HL-60 (cell line): Measurements from ENCODE around the gene MPP2.

Experiments
- GABPA ChIP-seq: IDR thresholded peaks from 2 replicates; pipeline ENCODE4 v1.6.1; 2012; ENCODE audit warnings: low read depth
- POLR2AphosphoS5 ChIP-seq: IDR thresholded peaks from 2 replicates; pipeline ENCODE4 v1.6.1; 2012; ENCODE audit warnings: low read depth
- REST ChIP-seq: IDR thresholded peaks from 2 replicates; pipeline ENCODE4 v1.6.1; 2012; ENCODE audit warnings: low read depth; ENCODE audit not compliant: insufficient replicate concordance
- TF ChIP-seq, protein P1 (sequence below): IDR thresholded peaks from one replicate; pipeline ENCODE4 v1.5.1; 2011; ENCODE audit warnings: low read length, control low read depth, inconsistent platforms; ENCODE audit not compliant: insufficient read depth

- TF ChIP-seq, protein P1, sequence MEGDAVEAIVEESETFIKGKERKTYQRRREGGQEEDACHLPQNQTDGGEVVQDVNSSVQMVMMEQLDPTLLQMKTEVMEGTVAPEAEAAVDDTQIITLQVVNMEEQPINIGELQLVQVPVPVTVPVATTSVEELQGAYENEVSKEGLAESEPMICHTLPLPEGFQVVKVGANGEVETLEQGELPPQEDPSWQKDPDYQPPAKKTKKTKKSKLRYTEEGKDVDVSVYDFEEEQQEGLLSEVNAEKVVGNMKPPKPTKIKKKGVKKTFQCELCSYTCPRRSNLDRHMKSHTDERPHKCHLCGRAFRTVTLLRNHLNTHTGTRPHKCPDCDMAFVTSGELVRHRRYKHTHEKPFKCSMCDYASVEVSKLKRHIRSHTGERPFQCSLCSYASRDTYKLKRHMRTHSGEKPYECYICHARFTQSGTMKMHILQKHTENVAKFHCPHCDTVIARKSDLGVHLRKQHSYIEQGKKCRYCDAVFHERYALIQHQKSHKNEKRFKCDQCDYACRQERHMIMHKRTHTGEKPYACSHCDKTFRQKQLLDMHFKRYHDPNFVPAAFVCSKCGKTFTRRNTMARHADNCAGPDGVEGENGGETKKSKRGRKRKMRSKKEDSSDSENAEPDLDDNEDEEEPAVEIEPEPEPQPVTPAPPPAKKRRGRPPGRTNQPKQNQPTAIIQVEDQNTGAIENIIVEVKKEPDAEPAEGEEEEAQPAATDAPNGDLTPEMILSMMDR = no peak
- TF ChIP-seq POLR2AphosphoS5 (no peak), REST (no peak), GABPA (no peak)
These were observed 47.1 kb downstream of the MPP2 start for GRCh38 chr17:43860077-43860725.
